AG09319 (cell line): Measurements from ENCODE around the gene ZNF236.

Source experiments
- DNase-seq: peaks from one replicate; pipeline ENCODE4 v3.0.0-alpha.2; 2010; ENCODE audit warnings: low read depth; ENCODE audit errors: extremely low read depth
- TF ChIP-seq, protein P1 (sequence below): IDR thresholded peaks from 2 replicates; pipeline ENCODE4 v1.5.1; 2011; ENCODE audit warnings: low read depth, mild to moderate bottlenecking, inconsistent platforms, low read length, moderate library complexity

Gene ZNF236

DNA sequence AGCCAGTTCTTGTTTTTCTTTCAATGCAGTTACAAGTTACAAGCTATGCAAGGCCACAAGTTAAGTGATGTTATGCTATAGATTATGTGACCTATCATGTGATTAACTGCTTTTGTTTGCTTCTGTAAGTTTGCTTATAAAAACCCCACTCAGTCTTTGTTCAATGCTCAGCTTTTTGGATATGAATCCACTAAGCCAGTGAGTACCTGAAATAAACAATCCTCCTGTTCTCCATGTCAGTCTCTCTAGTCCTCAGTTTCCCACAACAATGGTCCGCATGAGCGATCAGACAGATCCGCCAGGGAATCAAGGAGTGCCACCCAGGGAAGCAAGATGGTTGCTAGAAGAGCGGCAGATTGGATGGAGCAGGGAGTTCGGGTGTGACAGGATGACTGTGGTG, 30.7 kb upstream of the ZNF236 start:
- no peak for DNase-seq
- TF ChIP-seq, protein P1, sequence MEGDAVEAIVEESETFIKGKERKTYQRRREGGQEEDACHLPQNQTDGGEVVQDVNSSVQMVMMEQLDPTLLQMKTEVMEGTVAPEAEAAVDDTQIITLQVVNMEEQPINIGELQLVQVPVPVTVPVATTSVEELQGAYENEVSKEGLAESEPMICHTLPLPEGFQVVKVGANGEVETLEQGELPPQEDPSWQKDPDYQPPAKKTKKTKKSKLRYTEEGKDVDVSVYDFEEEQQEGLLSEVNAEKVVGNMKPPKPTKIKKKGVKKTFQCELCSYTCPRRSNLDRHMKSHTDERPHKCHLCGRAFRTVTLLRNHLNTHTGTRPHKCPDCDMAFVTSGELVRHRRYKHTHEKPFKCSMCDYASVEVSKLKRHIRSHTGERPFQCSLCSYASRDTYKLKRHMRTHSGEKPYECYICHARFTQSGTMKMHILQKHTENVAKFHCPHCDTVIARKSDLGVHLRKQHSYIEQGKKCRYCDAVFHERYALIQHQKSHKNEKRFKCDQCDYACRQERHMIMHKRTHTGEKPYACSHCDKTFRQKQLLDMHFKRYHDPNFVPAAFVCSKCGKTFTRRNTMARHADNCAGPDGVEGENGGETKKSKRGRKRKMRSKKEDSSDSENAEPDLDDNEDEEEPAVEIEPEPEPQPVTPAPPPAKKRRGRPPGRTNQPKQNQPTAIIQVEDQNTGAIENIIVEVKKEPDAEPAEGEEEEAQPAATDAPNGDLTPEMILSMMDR, result no peak

DNA sequence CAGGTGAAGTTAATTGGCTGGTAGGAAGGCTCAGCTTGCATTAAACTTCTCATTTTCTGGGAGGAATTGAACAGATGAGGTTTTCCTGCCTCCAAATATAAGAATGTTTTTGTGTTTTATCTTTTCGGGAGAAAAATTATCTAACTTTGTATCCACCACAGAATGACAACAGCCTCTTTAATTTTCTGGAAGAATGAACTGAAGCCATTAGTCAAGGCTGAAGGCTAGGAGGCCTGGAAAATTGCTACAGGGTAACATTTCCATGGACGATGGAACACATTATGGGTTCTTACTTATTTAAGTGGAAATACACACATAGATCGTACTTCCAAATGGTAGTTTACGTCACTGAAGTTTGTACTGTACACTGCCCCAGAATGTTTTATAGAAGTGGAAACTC, 28.0 kb upstream of the ZNF236 start:
- DNase-seq, result no peak
- TF ChIP-seq, protein P1, result no peak

DNA sequence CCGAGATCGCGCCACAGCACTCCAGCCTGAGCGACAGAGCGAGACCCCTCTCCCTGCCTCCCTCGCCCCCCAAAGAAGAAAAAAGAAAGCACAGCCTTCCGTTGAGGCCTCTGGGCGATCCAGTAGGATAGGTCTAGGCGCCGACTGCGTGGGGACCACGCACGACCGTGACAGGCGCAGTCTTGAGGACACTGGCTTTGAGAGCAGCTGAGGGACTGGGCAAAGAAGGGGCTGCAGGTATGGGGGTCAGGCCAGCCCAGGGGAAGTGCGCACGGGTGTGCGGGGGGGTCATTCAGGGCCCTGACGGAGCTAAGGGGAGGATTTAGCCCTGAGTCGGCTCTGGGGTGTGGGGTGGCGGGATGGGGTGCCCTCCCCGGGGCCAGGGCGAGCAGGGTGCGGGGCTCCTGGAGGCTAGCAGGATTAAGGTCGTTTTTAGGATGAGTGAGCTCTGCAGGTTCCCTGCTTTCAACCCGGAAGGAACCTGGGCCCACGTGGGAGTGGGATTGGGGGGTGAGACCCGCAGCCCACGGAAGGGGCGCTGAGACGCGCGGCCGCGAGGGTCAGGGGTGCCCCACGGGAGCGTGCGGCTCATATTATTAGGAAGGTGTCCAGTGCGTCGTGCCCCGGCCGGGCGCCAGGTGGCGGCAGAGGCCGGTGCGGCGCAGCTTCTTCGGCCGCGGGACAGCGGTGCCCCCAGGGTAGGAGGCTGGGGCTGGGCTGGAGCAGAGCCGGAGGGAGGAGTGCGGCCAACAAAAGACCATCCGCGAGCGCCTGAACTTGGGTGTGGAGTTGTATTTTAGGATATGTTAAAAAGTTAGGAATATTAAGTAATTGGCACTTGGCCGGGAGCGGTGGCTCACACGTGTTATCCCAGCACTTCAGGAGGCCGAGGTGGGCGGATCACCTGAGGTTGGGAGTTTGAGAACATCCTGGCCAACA, 20.5 kb upstream of the ZNF236 start:
- DNase-seq, result no peak
- TF ChIP-seq, protein P1, result peak; percentile 74

DNA sequence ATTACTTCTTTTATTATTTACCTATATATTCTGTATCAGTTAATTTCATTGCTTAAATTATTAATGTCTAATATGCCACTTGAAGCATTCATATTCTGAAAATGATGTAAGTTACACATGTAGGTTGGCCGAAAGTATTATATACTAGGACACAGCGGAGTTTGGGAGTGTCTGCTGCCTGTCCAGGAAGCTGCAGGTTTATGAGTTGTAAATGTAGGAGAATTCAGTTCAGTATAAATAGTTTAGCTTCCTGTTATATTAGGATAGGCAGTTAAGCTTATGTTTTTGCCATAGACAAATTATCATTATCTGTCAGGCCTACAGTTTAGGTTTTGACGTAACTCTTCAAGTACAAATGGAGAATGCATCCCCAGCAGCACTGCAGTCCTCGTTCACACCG, 18.9 kb upstream of the ZNF236 start:
- no peak for DNase-seq
- TF ChIP-seq, protein P1, result no peak

DNA sequence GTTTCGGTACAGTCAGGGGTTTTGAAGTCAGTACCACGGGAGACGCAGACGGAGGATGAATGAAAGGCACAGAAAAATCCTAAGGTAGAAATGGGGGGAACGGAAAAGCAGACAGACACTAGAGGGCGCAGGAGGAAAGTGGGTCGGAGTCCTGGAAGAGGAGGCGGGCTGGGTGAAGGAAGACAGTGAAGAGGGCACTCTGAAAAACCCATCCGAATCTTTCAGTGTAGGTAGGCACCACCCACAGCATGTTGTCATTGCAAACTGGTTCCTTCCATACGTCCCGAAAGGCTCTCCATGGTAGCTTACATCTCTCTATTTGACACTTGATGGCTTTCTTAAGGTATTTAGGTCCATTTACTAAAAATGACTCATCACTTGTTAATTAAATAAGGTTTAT, 18.5 kb upstream of the ZNF236 start:
- DNase-seq, result no peak
- TF ChIP-seq, protein P1, result peak; percentile 89

DNA sequence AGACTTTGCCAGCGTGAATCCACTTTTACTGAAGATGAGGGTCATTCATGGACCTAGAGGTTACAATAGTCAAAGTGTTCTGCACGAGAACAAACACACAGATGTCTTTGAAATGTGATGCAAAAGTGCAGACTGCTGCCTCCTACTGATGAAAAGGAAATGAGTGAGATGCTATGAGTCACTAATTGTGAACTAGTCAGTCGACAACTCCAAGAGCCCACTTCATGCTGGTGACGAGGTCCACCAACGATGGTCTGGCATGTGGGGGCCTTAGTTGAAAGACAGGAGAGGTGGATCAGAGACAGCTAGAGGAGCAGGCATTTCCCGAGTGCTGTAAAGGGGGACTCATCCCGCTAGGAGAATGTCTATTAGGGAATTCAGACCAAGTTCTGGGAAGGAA, 17.1 kb upstream of the ZNF236 start:
- DNase-seq, result no peak
- TF ChIP-seq, protein P1, result no peak; the same call in 1 of the 2 replicates

DNA sequence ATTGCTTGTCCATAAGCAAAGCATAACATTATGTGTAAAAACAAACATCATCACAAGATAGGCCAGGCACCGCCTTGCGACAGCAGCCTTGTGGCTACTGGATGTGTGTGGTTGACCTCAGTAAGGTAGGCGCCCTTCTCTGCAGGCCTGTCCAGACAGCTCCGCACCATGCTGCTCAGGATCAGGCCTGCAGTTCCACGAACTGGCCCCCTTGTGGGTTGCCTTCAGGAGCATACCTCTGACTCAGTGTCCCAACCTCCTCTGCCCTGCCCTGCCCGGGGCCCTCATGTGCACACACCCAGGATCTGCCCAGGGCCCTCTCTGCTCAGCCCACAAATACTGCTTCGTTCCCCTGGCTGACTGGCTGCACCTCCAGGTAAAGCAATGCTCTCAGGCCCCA, 16.1 kb upstream of the ZNF236 start:
- TF ChIP-seq, protein P1, result no peak
- no peak for DNase-seq
